H1 (cell line): ENCODE results near the gene ACBD5. TPM values are rescaled to one million over a fixed set of nuclear protein-coding genes. Genes with fewer than 3 reads are reported as not detected.
"Not testable (repeated sequence)": the region's sequence is repeated elsewhere in the genome, so short reads cannot be mapped to it uniquely, and the experiment has no call there.

Source experiments
- CTCF ChIA-PET: fragments of 300-600 bp; sonication (Branson Sonifier 250); formaldehyde crosslinking; loops from one replicate; lab custom pipeline; 2021; ENCODE audit not compliant: partially characterized antibody; lab: Charles Lee
- POLR2A ChIA-PET: fragments of 300-600 bp; sonication (Branson Sonifier 250); formaldehyde crosslinking; loops from one replicate; lab custom pipeline; 2021; ENCODE audit warnings: inconsistent platforms; ENCODE audit not compliant: partially characterized antibody; lab: Charles Lee
- DNase-seq, 2 experiments: peaks; one replicate each; pipeline versions ENCODE4 v3.0.0 to v3.0.0-alpha.2; 2010 to 2022; ENCODE audit warnings: low spot score in 2 of 2, low read depth in 1 of 2, mixed read lengths in 1 of 2
- FAIRE-seq: peaks from 2 replicates; lab custom pipeline; 2011; peaks lifted over from hg19 to GRCh38; lab: Jason Lieb, UNC
- H2AFZ ChIP-seq: 2 replicates; pipeline ENCODE4 v1.8.1; 2012; ENCODE audit warnings: low read length, inconsistent platforms
- H2AK5ac ChIP-seq: 2 replicates; pipeline ENCODE4 v1.6.1; 2013; ENCODE audit warnings: low read depth, low read length
- H2BK120ac ChIP-seq: replicated peaks from 2 replicates; pipeline ENCODE3; 2013; ENCODE audit warnings: low read depth, low read length, inconsistent platforms
- H2BK12ac ChIP-seq: 2 replicates; pipeline ENCODE4 v1.6.1; 2013; ENCODE audit warnings: low read depth, low read length
- H2BK15ac ChIP-seq: 2 replicates; pipeline ENCODE4 v1.6.1; 2013; ENCODE audit warnings: low read length
- H2BK20ac ChIP-seq: 2 replicates; pipeline ENCODE4 v1.6.1; 2013; ENCODE audit warnings: low read length
- H2BK5ac ChIP-seq: 2 replicates; pipeline ENCODE4 v1.6.1; 2013; ENCODE audit warnings: low read depth, low read length
- H3K14ac ChIP-seq: 2 replicates; pipeline ENCODE4 v1.6.1; 2013; ENCODE audit warnings: inconsistent platforms; ENCODE audit not compliant: insufficient read length
- H3K18ac ChIP-seq: 2 replicates; pipeline ENCODE4 v1.6.1; 2013; ENCODE audit warnings: low read length; ENCODE audit errors: extremely low read depth
- H3K23ac ChIP-seq: 2 replicates; pipeline ENCODE4 v1.6.1; 2013; ENCODE audit warnings: inconsistent platforms; ENCODE audit not compliant: insufficient read length
- H3K23me2 ChIP-seq: 2 replicates; pipeline ENCODE4 v1.6.1; 2013; ENCODE audit warnings: low read depth, low read length
- H3K27ac ChIP-seq: 2 replicates; pipeline ENCODE4 v1.6.1; 2011; ENCODE audit warnings: low read depth, low read length, inconsistent platforms
- H3K27me3 ChIP-seq, 4 experiments: replicated peaks in 1 of 4; 1 replicate in 1 of 4; 2 replicates in 3 of 4; pipeline versions ENCODE4 v1.6.1 to v1.8.1; 2011 to 2013; ENCODE audit warnings: low read length in 3 of 4, mild to moderate bottlenecking in 3 of 4, inconsistent platforms in 2 of 4, mixed read lengths in 2 of 4, moderate library complexity in 1 of 4; ENCODE audit not compliant: control insufficient read depth in 3 of 4, insufficient read depth in 3 of 4; ENCODE audit errors: extremely low read depth in 1 of 4
- H3K36me3 ChIP-seq, 4 experiments: 2 replicates each; pipeline versions ENCODE4 v1.6.1 to v1.8.1; 2011 to 2013; ENCODE audit warnings: mild to moderate bottlenecking in 4 of 4, low read length in 3 of 4, moderate library complexity in 2 of 4, control low read depth in 1 of 4, inconsistent platforms in 1 of 4; ENCODE audit not compliant: insufficient read depth in 4 of 4, control insufficient read depth in 2 of 4
- H3K4ac ChIP-seq: replicated peaks from 2 replicates; pipeline ENCODE3; 2013; ENCODE audit warnings: low read length, low read depth, mixed read lengths, inconsistent platforms; ENCODE audit not compliant: insufficient read length
- H3K4me1 ChIP-seq, 4 experiments: replicated peaks in 1 of 4; 1 replicate in 1 of 4; 2 replicates in 3 of 4; pipeline versions ENCODE4 v1.6.1 to v1.8.1; 2011 to 2013; ENCODE audit warnings: low read length in 3 of 4, inconsistent platforms in 2 of 4, mixed read lengths in 1 of 4; ENCODE audit not compliant: insufficient read depth in 4 of 4, control insufficient read depth in 3 of 4
- H3K4me2 ChIP-seq, 2 experiments: 2 replicates each; pipeline versions ENCODE4 v1.6.1 to v1.8.1; 2011 to 2013; ENCODE audit warnings: low read depth in 2 of 2, low read length in 2 of 2, control low read depth in 1 of 2, inconsistent platforms in 1 of 2, mild to moderate bottlenecking in 1 of 2; ENCODE audit not compliant: insufficient read depth in 1 of 2
- H3K4me3 ChIP-seq, 4 experiments: fragments of 200-600, 300-600 bp in 1 of 4; sonication (generic), shearing (Covaris generic), sonication (Bioruptor Twin) in 1 of 4; 2 replicates each; pipeline versions ENCODE4 v1.5.1 to v1.8.1; 2011 to 2016; ENCODE audit warnings: low read length in 4 of 4, low read depth in 3 of 4, control low read depth in 2 of 4, inconsistent platforms in 2 of 4, mild to moderate bottlenecking in 2 of 4, mixed read lengths in 1 of 4, moderate library complexity in 1 of 4; ENCODE audit not compliant: insufficient read depth in 2 of 4; ENCODE audit errors: extremely low read depth in 1 of 4
- H3K56ac ChIP-seq: replicated peaks from 2 replicates; pipeline ENCODE3; 2013; ENCODE audit warnings: low read depth, mild to moderate bottlenecking, mixed read lengths, low read length, inconsistent platforms; ENCODE audit not compliant: insufficient read length
- H3K79me1 ChIP-seq: 2 replicates; pipeline ENCODE4 v1.6.1; 2013; ENCODE audit warnings: low read depth, low read length, control low read depth
- H3K79me2 ChIP-seq, 2 experiments: 2 replicates each; pipeline versions ENCODE4 v1.6.1 to v1.8.1; 2012 to 2013; ENCODE audit warnings: low read length in 2 of 2, mild to moderate bottlenecking in 2 of 2, inconsistent platforms in 1 of 2; ENCODE audit not compliant: insufficient read depth in 2 of 2, control insufficient read depth in 1 of 2
- H3K9ac ChIP-seq, 4 experiments: replicated peaks in 1 of 4; 1 replicate in 1 of 4; 2 replicates in 3 of 4; pipeline versions ENCODE4 v1.6.1 to v1.8.1; 2011 to 2013; ENCODE audit warnings: low read depth in 3 of 4, low read length in 3 of 4, control low read depth in 2 of 4, mild to moderate bottlenecking in 2 of 4, moderate library complexity in 2 of 4, inconsistent platforms in 1 of 4; ENCODE audit errors: extremely low read depth in 1 of 4
- H3K9me3 ChIP-seq, 2 experiments: 2 replicates each; pipeline versions ENCODE4 v1.6.1 to v1.8.1; 2012 to 2013; ENCODE audit warnings: mild to moderate bottlenecking in 2 of 2, moderate library complexity in 2 of 2, control low read depth in 1 of 2, inconsistent platforms in 1 of 2, low read depth in 1 of 2, low read length in 1 of 2, mixed read lengths in 1 of 2; ENCODE audit not compliant: insufficient read depth in 2 of 2
- H4K20me1 ChIP-seq, 2 experiments: replicated peaks in 1 of 2; 2 replicates each; pipeline versions ENCODE3 to v1.8.1; 2011 to 2013; ENCODE audit warnings: inconsistent platforms in 2 of 2, low read length in 2 of 2, mild to moderate bottlenecking in 1 of 2; ENCODE audit not compliant: insufficient read depth in 2 of 2, control insufficient read depth in 1 of 2
- H4K5ac ChIP-seq: 2 replicates; pipeline ENCODE4 v1.6.1; 2013; ENCODE audit warnings: low read length, low read depth, mixed read lengths, inconsistent platforms; ENCODE audit not compliant: insufficient read length
- H4K8ac ChIP-seq: 2 replicates; pipeline ENCODE4 v1.8.0; 2013; ENCODE audit warnings: mild to moderate bottlenecking, moderate library complexity, low read length, inconsistent platforms; ENCODE audit not compliant: insufficient read depth; ENCODE audit errors: extremely low read depth
- H4K91ac ChIP-seq: replicated peaks from 2 replicates; pipeline ENCODE3; 2013; ENCODE audit warnings: low read length, mixed read lengths, inconsistent platforms; ENCODE audit not compliant: insufficient read length
- CREB1 ChIP-seq: IDR thresholded peaks from 2 replicates; pipeline ENCODE4 v1.6.1; 2012; ENCODE audit warnings: inconsistent platforms
- GABPA ChIP-seq: IDR thresholded peaks from 2 replicates; pipeline ENCODE4 v1.6.1; 2011; ENCODE audit warnings: mild to moderate bottlenecking, low read length, moderate library complexity, borderline replicate concordance; ENCODE audit not compliant: insufficient read depth
- KDM5A ChIP-seq: fragments of 200-600 bp; IDR thresholded peaks from 2 replicates; pipeline ENCODE4 v1.7.1; 2012; ENCODE audit warnings: mild to moderate bottlenecking, low read length, inconsistent platforms, mixed read lengths
- POLR2AphosphoS5 ChIP-seq: IDR thresholded peaks from 2 replicates; pipeline ENCODE4 v1.6.1; 2011; ENCODE audit warnings: low read depth, low read length
- POU5F1 ChIP-seq: IDR thresholded peaks from 2 replicates; pipeline ENCODE4 v1.6.1; 2011; ENCODE audit warnings: low read depth, mild to moderate bottlenecking, low read length, moderate library complexity
- SAP30 ChIP-seq: fragments of 300-600 bp; sonication (generic); IDR thresholded peaks from 2 replicates; pipeline ENCODE4 v1.7.1; 2012; ENCODE audit warnings: low read length, moderate library complexity, mild to moderate bottlenecking, inconsistent platforms; ENCODE audit not compliant: insufficient read depth, insufficient replicate concordance
- SIX5 ChIP-seq: IDR thresholded peaks from 2 replicates; pipeline ENCODE4 v1.6.1; 2011; ENCODE audit warnings: mild to moderate bottlenecking, low read depth, low read length
- TCF12 ChIP-seq: IDR thresholded peaks from 2 replicates; pipeline ENCODE4 v1.6.1; 2011; ENCODE audit warnings: low read depth, mild to moderate bottlenecking, low read length
- TEAD4 ChIP-seq: IDR thresholded peaks from 2 replicates; pipeline ENCODE4 v1.6.1; 2012; ENCODE audit warnings: low read depth, low read length, inconsistent platforms, mixed read lengths
- WGBS, 2 experiments: shearing (Covaris generic) in 1 of 2; methylation state at CpG; one replicate each; pipeline versions ENCODE4 v1.1.6 to v1.1.7; 2013 to 2015; ENCODE audit warnings: low lambda C conversion rate in 2 of 2, mixed read lengths in 2 of 2, inconsistent platforms in 1 of 2, low coverage in 1 of 2, missing lambda C conversion rate in 1 of 2; ENCODE audit not compliant: insufficient replicate concordance in 2 of 2, insufficient coverage in 1 of 2, insufficient read length in 1 of 2; ENCODE audit errors: extremely low coverage in 1 of 2, missing lambda C conversion rate in 1 of 2; 5-methylcytosine and 5-hydroxymethylcytosine counted together
- polyA plus RNA-seq, 7 experiments: library from polyadenylated mRNA; depleted of rRNA in 3 of 7; stranded (reverse) in 5 of 7; unstranded in 2 of 7; fragments of >200 nt in 5 of 7; fragments of 200-250 nt in 2 of 7; gene quantifications; 1 replicate in 5 of 7; 2 replicates in 1 of 7; 4 replicates in 1 of 7; pipeline versions ENCODE4 v1.2.1 to v1.2.3, GENCODE V29; 2011 to 2013; ENCODE audit warnings: missing spikeins in 2 of 7, mixed read lengths in 2 of 7
- total RNA-seq: library from RNA; stranded (reverse); fragmentation: NEBNext Ultra II Directional; extraction: Animal tissue kit (Norgen Biotek cat#: 25700); gene quantifications from 2 replicates; pipeline ENCODE4 v1.2.1, GENCODE V29; 2021

ACBD5 gene
- total and polyA plus RNA-seq, 2 of the 8 experiments (the other 6 are each of a cell fraction or from before 2014, with no cell fraction given): 4.6 to 15.9 TPM

GRCh38 chr10:27157150-27157549 lies 83.4 kb downstream of the ACBD5 start (continued):
- TF ChIP-seq KDM5A (no peak), TCF12 (no peak), GABPA (no peak), TEAD4 (no peak), POLR2AphosphoS5 (no peak), SAP30 (no peak), CREB1 (no peak), POU5F1 (no peak), SIX5 (no peak)
- TF ChIP-seq, all 59 proteins: peak for 0

- not testable (repeated sequence) for H2BK120ac ChIP-seq, H2BK15ac ChIP-seq, H2BK12ac ChIP-seq, H4K5ac ChIP-seq, H3K14ac ChIP-seq, H4K20me1 ChIP-seq, H3K18ac ChIP-seq, H3K79me1 ChIP-seq, H3K9me3 ChIP-seq, DNase-seq, H3K4me1 ChIP-seq, H2BK5ac ChIP-seq, H3K23ac ChIP-seq, H3K56ac ChIP-seq, FAIRE-seq, H3K27me3 ChIP-seq, H4K8ac ChIP-seq, H3K4ac ChIP-seq, H3K23me2 ChIP-seq, H2BK20ac ChIP-seq, H3K9ac ChIP-seq, H4K91ac ChIP-seq, H2AFZ ChIP-seq, H2AK5ac ChIP-seq
- Histone ChIP-seq H3K79me2 (peaks cover 30 to 63% of the 10 kb centered on the region in 2 experiments), H3K27ac (0 out of 2 replicates have a peak overlapping the region, but pooled peaks have one; percentile 1), H3K36me3 (peaks cover 12 to 45% (median 29%) of the 10 kb centered on the region in 4 experiments), H3K4me3 (peak overlapping the region; percentile 95 to 100 (median 98)), H3K4me2 (peak overlapping the region; percentile 91 to 98)
- POLR2A ChIA-PET: interaction anchor here (0.9 to 4.9 kb wide), 4 partner anchors 10 to 31 kb away, joined by 3 to 48 read pairs (median 4); no protein-coding TSS in a partner anchor
- CTCF ChIA-PET: interaction anchor here (0.6 to 1.2 kb wide), 2 partner anchors 55 to 207 kb away, joined by 3 to 4 read pairs; no protein-coding TSS in a partner anchor
- WGBS, 2 experiments: 81% methylated on average over 14 of the region's 17 CpGs; no CpG with 5 or more reads in 1 of the 2 experiments
Measured at GRCh38 chr10:27156566-27156965, 84.0 kb downstream of the ACBD5 start.
